BE2C (cell line): ENCODE measurements around the gene SHOX.
"Not testable (repeated sequence)": the region's sequence is repeated elsewhere in the genome, so short reads cannot be mapped to it uniquely, and the experiment has no call there.

Experiments used
- DNase-seq: peaks from one replicate; pipeline ENCODE4 v3.0.0-alpha.2; 2020
- H3K27me3 ChIP-seq: fragments of 250-450 bp; sonication (Bioruptor Pico); 2 replicates; pipeline ENCODE4 v1.5.1; 2020; ENCODE audit warnings: mild to moderate bottlenecking
- H3K36me3 ChIP-seq: fragments of 250-450 bp; sonication (Bioruptor Pico); 2 replicates; pipeline ENCODE4 v1.5.1; 2020; ENCODE audit warnings: mild to moderate bottlenecking
- H3K4me1 ChIP-seq: fragments of 250-450 bp; sonication (Bioruptor Pico); 2 replicates; pipeline ENCODE4 v1.5.1; 2020
- H3K4me3 ChIP-seq: 2 replicates; pipeline ENCODE4 v1.5.1; 2011; ENCODE audit warnings: low read depth, low read length
- H3K9me3 ChIP-seq: fragments of 250-450 bp; sonication (Bioruptor Pico); 2 replicates; pipeline ENCODE4 v1.5.1; 2020
- TF ChIP-seq, protein P1 (sequence below): IDR thresholded peaks from 2 replicates; pipeline ENCODE4 v1.5.1; 2012; ENCODE audit warnings: mild to moderate bottlenecking, low read depth, low read length

SHOX gene

DNA sequence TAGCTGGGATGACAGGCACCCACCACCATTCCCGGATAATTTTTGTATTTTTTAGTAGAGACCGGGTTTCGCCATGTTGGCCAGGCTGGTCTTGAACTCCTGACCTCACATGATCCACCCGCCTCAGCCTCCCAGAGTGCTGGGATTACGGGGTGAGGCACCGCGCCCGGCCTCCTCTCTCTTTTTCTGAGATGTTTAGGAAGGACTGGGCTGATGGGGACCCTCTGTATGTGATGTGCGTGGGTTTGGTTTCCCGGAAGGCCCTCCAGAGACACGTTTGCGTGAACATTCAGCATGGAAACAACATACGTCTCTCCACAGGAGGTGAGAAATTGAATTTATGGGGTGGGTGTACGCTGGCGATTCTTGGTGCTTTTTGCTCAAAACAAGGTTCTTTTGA is 18.6 kb downstream of the SHOX start:
- Histone ChIP-seq H3K4me1 (no peaks in the 10 kb centered on the region), H3K27me3 (no peaks in the 10 kb centered on the region), H3K4me3 (no peak overlapping the region), H3K9me3 (no peaks in the 10 kb centered on the region), H3K36me3 (no peaks in the 10 kb centered on the region)
- TF ChIP-seq, protein P1, sequence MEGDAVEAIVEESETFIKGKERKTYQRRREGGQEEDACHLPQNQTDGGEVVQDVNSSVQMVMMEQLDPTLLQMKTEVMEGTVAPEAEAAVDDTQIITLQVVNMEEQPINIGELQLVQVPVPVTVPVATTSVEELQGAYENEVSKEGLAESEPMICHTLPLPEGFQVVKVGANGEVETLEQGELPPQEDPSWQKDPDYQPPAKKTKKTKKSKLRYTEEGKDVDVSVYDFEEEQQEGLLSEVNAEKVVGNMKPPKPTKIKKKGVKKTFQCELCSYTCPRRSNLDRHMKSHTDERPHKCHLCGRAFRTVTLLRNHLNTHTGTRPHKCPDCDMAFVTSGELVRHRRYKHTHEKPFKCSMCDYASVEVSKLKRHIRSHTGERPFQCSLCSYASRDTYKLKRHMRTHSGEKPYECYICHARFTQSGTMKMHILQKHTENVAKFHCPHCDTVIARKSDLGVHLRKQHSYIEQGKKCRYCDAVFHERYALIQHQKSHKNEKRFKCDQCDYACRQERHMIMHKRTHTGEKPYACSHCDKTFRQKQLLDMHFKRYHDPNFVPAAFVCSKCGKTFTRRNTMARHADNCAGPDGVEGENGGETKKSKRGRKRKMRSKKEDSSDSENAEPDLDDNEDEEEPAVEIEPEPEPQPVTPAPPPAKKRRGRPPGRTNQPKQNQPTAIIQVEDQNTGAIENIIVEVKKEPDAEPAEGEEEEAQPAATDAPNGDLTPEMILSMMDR = no peak
- DNase-seq = no peak

GRCh38 chrX:650324-650723 is 19.7 kb downstream of the SHOX start:
- no peaks in the 10 kb centered on the region for H3K4me1 ChIP-seq
- no peaks in the 10 kb centered on the region for H3K9me3 ChIP-seq
- no peak overlapping the region for H3K4me3 ChIP-seq
- H3K36me3 ChIP-seq = no peaks in the 10 kb centered on the region
- TF ChIP-seq, protein P1 = no peak
- no peak for DNase-seq
- no peaks in the 10 kb centered on the region for H3K27me3 ChIP-seq

DNA sequence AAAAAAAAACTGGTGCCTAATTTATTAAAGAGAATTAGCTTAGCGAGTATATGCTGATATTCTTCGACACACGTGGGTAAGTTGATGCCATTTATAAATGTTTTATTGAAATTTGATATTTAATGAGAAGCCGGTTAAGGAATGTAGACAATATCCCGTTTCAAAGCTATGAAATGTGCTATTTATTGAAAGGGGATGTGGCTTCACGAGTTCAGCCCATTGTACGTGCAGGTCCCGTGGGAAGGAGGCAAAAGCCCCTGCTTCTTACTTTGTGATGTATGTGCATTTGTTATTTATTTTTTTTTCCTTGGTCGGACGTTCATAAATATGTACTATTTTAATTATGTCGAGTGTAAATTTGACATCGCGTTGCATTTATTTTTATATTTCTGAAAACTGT is 20.2 kb downstream of the SHOX start:
- TF ChIP-seq, protein P1 = no peak
- H3K4me1 ChIP-seq = no peaks in the 10 kb centered on the region
- H3K9me3 ChIP-seq = no peaks in the 10 kb centered on the region
- no peaks in the 10 kb centered on the region for H3K27me3 ChIP-seq
- H3K4me3 ChIP-seq = no peak overlapping the region
- H3K36me3 ChIP-seq = no peaks in the 10 kb centered on the region
- no peak for DNase-seq

DNA sequence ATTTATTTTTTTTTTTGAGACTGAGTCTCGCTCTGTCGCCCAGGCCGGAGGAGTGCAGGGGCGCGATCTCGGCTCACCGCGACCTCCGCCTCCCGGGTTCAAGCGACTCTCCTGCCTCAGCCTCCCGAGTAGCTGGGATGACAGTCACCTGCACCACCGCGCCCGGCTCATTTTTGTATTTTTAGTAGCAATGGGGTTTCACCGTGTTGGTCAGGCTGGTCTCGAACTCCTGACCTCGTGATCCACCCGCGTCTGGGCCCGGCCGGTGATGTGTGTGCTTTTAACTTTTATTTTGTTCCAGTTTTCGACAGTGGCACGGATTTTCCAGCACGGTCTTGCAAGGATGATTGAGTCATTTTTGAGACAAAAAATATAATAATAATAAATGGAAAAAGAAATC is 21.3 kb downstream of the SHOX start:
- H3K36me3 ChIP-seq, H3K4me3 ChIP-seq, H3K4me1 ChIP-seq, H3K27me3 ChIP-seq, H3K9me3 ChIP-seq, DNase-seq: not testable (repeated sequence)

DNA sequence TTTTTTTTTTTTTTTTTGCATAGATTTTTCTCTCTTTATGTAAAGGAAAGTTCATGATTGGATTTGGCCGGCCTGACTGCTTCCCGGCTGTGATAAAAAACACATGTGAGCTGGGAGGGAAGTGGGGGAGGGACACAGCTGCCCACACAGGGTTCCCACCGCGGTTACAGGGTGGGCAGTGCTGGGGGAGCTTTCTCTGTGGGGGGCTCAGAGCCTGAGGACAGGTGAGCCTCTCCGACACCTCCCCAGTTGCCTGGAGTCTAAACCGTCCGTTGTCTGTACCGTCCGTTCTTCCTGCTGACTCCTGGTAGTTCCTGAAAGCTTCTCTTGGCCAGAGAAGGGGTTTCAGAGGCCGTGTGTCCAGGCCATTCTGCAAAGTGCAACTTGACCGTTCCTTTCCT is 21.8 kb downstream of the SHOX start:
- Histone ChIP-seq H3K4me1 (no peaks in the 10 kb centered on the region), H3K4me3 (no peak overlapping the region), H3K27me3 (no peaks in the 10 kb centered on the region), H3K9me3 (no peaks in the 10 kb centered on the region), H3K36me3 (no peaks in the 10 kb centered on the region)
- TF ChIP-seq, protein P1 = no peak
- DNase-seq = no peak

- Histone ChIP-seq H3K4me1 (no peaks in the 10 kb centered on the region), H3K4me3 (no peak overlapping the region), H3K27me3 (no peaks in the 10 kb centered on the region), H3K36me3 (no peaks in the 10 kb centered on the region), H3K9me3 (no peaks in the 10 kb centered on the region)
- TF ChIP-seq, protein P1 = no peak
- DNase-seq = no peak
These were observed 22.7 kb downstream of the SHOX start for GRCh38 chrX:653306-653705.

- Histone ChIP-seq H3K4me1 (no peaks in the 10 kb centered on the region), H3K36me3 (no peaks in the 10 kb centered on the region), H3K4me3 (no peak overlapping the region), H3K27me3 (no peaks in the 10 kb centered on the region), H3K9me3 (no peaks in the 10 kb centered on the region)
- TF ChIP-seq, protein P1 = no peak
- no peak for DNase-seq
These were observed 30.6 kb downstream of the SHOX start for GRCh38 chrX:661154-661553.
